NCI-H128 (cell line): ENCODE results near the gene NAXD.
A peak's percentile ranks its signal among the peaks of the same experiment; 100 is the strongest.
"Not testable (repeated sequence)": the region's sequence is repeated elsewhere in the genome, so short reads cannot be mapped to it uniquely, and the experiment has no call there.

Source experiments
- DNase-seq: peaks from one replicate; lab custom pipeline; 2025; ENCODE audit not compliant: unreplicated experiment; lab: John Stamatoyannopoulos, UW

Gene NAXD

DNA sequence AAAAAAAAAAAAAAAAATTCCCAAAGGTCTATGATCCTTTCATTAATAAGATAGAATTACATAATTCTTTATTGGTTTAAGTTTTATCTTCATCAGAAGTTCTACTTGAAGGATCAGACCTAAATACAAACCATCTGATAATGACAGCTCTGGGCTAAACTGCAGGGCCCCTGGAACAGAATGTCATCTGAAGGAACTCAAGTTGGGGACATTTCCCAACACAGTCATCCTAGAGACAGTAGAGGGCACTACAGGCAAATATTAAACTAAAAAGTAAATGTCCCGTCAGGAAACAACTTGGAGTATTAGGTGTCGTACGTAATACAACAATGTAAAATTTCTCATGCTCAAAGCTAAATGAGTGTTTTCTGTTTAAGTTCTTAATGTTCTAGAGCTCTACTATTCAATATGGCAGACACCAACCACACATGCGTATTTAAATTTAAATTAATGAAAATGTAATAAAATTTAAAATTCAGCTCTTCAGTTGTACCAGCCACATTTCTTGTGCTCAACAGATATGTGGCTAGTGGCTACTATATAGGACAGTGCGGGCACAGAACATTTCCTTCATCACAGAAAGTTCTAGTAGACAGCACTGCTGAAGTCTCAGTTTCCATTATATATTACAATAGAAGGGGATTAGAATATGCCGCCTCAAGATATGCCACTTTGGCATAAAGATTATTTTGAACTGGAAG, 21.8 kb upstream of the NAXD start:
- DNase-seq, result peak; percentile 21

DNA sequence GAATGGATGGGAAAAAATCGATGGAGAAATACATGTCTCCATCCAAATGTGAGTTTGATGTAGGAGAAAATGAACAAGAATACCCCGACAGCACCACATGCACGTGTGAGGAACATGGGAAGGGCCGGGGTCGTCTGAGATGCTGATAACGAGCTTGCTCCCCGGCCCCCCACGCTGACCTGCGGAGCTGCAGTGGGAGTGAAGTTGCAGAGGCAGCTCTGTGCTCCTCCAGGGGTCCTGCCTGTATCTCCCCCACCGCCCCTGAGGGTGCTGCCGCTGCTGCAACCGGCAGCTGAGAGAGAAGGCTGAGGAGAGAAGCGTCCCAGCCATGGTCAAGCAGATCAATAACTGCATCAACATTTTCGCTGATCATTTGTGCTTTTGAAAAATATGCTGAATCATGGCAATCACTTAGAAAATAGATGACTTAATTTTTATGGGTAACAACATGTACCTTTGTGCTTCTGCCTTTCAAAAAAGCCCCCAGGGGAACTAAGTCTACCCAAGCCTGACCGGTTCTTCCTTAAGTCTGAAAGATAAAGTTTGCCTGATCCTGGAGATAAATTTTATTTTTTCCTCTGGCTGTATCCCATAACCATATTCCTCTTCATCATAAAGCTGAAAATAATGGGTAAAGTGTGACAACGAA, 18.2 kb upstream of the NAXD start:
- DNase-seq, result no peak

DNA sequence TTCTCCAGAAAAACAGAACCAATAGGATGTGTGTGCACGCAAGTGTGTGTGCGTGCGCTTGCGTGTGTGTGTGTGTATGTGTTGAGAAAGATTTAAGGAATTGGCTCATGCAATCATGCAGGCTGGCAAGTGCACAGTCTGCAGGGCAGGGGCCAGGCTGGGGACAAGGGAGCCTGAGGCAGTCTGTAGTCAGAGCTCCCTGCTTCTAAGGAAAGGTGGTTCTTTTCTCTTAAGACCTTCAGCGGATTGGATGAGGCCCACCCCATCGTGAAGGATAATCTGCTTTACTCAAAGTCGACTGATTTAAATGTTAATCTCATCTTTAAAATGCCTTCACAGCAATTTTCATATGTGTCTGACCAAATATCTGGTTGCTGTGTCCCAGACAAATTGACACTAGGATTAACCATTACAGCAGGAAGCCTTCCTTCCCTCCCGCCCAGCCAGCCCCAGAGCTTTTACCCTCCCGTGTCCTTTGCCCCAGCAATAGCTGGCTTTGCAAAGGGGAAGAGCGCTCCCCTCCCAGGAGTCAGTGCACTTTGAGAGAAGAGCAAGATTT, 15.0 kb upstream of the NAXD start:
- no peak for DNase-seq

DNA sequence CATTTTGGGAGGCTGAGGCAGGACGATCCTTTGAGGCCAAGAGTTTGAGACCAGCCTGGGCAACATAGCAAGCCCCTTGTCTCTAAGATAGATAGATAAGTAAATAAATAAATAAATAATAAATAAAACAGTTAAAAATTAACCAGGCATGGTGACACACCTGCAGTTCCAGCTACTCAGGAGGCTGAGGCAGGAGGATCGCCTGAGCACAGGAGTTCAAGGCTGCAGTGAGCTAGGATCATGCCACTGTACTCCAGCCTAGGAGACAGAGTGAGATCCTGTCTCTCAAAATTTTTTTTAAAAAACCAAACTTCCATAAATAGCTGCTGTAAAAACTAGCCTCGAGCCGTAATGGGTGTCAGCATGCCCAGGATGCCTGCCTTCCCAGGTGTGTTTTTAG, 14.4 kb upstream of the NAXD start:
- DNase-seq, result no peak

DNA sequence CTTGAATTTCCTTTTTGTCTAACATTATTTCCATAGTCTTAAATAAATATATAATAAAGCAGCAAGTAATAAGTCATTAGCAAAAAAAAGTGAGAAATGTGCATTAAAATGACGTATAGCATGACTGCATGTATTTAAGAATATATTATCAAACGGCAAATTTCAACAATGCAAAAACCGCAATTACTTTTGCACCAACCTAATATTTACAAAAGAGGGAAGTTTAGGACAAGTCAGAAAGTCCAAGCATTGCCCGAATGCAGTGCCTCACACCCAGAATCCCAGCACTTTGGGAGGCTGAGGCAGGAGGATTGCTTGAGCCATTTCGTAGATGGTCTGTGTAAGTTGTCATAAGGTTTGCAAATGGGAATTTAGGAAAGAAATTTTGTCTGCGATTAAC, 10.2 kb upstream of the NAXD start:
- DNase-seq, result no peak

DNA sequence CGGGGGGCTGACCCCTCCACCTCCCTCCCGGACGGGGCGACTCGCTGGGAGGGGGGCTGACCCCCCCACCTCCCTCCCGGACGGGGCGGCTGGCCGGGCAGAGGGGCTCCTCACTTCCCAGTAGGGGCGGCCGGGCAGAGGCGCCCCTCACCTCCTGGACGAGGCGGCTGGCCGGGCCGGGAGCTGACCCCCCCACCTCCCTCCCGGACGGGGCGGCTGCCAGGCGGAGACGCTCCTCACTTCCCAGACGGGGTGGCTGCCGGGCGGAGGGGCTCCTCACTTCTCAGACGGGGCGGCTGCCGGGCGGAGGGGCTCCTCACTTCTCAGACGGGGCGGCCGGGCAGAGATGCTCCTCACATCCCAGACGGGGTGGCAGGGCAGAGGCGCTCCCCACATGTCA, 9.1 kb upstream of the NAXD start:
- DNase-seq, result not testable (repeated sequence)

DNA sequence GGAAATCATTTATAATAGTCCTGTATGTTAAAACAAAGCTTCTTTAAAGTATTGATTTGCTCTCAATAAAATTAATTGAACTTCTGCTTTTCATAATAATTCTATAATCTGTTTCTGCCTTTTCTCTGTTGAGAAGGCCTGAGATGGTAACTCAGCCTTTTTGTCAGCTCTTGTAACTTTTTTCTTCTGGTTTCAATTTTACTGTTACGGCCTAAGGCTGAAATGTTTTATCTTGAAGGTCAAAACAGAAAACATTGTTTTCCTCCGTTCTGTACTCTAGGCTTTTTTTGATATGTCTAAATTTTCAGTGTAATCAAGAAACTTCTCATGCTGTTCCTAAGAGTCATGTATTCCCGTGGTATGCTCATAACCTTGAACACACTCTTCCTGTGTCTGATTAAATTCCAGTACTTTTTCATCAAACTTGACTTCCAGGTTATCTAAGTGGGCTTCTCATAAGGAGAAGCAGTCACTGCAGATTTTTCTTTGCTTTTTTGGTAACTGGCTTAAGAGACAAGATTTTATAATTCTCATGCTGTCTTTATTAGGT, 7.6 kb upstream of the NAXD start:
- DNase-seq, result no peak

DNA sequence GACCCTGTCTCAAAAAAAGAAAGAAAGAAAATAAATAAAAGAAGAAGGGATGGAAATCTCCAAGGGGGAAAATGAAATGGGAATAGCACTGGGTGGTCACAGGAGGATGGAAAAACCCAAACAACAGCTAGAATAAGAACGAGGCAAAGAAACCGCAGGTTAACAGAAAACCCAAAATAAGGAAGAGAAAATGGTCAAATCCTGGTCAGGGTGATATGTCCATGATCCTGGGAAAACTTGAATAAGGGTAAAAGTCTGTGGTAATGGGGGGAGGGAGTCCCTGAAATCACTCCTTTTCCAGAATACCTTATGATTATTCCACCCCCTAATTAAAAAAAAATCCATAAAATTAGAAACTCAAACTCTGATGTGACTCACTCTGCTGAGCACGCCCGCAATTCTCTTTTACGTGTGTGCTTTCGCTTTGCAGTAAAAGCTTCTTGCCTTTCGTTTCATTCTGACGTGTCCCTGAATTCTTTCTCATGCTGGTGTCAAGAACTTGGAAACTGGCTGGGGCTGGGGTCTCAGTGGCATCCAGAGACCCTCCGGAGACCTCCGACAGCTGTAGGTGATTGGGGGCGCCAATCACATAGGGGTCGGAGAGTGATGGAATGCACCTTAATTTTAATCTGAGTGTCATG, 4.3 kb upstream of the NAXD start:
- no peak for DNase-seq

DNA sequence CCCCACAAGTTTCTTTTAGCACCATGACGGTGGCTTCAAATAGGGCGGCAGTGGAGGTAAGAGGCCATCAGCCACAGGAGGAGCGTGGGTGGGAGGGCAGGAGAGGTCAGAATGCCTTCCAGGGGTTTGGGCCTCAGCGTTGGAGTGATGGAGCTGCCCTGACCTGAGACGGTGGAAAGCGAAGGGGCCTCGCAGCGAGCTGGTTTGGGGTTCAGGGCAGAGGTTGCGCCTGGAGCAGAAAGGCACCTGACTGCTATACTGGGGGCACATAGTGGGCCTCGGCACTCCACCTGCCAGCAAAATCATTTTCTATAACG, 382 bp upstream of the NAXD start:
- DNase-seq, result no peak

DNA sequence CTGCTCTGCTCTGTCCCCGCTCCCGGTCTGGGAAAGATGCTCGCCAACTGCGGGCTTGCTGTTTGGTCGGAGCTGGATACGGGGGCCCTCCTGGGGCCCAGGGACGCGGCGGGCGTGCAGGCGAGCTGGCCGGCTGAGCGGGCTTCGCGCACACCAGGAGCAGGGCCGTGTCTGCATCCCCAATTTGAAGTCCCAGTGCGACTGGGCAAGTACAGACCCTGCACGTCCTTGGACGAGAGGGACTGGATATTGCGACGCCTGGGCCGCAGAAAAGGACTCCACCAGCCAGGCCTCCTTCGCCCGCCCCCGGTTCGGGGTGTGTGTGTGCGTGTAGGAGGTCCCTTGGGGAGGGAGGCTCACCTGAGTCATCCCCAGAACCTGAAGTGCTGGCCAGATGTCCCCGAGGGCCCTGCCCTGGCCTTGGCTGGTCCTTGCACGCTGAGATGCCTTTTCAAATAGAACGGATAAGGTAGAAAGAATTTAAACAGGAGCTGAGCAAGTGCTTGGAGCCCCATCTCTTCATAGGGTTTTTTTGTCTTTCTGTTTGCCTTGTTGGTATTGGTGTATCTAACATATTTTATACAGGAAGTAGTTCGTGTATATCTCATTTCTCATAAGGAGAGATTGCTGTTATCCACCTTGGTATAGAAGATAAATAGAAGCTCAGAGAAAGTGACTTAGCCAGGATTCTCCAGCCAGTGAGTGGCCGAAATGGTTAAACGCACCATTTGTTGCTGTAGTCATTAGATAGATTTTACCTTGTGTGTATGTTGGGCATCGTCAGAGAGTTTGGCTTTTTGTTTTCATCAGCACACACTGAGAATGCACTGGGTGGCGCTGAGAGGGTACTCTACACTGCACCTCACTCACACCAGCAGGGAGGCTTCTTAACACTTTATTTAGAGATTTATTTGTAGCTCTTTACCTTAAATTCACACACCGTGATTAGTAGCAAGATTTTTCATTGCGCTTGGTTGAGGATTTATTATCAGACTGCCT, 1.1 kb downstream of the NAXD start:
- DNase-seq, result peak; percentile 8

DNA sequence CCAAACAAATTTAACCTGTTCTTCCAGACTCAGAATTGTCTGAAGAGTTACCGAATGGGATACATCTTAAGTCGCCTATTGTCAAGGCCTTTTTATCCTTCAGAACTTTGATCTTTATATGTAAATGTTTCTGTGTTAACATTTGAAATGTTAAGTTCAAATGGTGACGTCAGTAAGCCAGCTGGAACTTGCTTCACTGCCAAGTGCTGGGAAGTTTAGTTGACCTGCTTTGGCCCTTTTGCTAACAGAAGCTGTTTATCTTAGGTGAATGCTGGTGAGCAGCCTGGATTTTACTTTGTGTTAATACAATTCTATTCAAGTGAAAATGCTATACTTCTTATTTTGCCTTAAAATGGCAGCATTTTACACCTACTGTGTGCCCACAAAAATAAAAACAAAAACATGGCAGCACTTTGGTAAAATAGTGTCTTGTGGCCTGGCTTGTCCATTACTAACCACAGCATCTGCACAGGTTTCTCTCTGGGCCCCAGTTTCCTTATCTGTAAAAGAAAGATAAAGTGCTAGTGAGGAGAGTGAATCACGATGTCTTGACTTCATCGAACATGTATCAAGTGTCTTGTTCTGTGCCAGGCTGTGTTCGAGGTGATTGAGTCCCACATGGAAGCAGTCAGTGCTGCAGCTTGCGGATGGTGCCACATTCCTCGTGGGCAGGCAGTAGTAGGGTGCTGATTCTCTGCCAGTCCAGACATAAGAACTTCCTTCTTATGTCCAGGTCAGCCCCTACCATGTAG, 2.2 kb downstream of the NAXD start:
- DNase-seq, result no peak

DNA sequence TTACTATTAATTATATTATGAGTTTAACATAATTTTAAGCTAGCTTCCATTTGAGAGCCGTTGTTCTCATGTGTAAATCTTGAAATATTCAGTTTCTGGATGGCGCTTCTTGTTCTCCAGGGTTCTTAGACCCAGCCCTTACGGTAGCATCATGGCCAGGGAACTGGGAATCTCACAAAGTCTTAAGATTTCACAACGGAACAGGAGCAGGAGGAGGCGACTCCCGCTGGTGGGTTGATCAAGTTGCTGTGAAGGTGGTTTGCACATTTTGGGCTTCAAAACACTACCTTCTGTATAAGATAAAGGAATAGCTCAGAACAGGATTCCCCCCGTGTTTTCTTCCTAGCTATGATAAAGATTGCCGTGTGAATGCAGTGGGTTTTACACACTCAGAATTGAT, 2.8 kb downstream of the NAXD start:
- DNase-seq, result no peak

DNA sequence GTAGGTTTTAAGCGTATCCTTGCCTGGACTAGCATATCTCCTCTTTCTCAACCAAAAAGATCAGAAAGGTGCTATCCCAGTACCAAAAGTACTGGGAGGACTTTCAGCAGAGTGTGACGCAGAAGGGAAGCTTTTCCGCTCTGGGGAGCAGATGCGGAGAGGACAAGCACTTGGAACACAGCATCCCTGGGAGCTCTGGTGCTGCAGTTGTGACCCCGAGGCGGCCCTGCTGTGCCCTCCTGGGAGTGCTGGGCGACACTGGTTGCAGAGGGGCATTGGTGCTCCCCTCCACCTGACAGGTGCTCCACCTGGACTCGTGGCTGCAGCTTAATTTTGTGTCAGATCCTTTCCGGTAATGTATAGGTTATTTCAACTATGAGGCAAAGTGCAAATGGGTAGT, 3.4 kb downstream of the NAXD start:
- no peak for DNase-seq

DNA sequence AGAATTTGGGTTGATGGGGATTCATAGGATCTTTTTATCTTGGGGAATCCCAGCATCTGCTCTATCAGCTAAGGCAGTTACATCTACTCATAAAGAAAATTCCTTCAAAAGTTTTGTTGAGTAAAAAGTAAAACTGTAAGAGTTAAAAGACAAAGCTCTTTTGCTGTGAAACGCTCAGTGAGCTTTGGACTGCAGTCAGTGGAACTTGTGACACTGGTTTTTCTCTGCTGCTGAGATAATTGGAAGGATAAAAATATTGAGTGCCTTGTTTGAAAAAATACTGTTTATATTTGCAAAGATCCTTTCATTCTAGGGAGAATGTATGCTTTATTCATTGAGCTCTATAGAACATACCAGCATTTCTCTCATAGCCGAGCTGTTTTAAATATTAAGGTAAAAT, 5.3 kb downstream of the NAXD start:
- DNase-seq, result no peak

DNA sequence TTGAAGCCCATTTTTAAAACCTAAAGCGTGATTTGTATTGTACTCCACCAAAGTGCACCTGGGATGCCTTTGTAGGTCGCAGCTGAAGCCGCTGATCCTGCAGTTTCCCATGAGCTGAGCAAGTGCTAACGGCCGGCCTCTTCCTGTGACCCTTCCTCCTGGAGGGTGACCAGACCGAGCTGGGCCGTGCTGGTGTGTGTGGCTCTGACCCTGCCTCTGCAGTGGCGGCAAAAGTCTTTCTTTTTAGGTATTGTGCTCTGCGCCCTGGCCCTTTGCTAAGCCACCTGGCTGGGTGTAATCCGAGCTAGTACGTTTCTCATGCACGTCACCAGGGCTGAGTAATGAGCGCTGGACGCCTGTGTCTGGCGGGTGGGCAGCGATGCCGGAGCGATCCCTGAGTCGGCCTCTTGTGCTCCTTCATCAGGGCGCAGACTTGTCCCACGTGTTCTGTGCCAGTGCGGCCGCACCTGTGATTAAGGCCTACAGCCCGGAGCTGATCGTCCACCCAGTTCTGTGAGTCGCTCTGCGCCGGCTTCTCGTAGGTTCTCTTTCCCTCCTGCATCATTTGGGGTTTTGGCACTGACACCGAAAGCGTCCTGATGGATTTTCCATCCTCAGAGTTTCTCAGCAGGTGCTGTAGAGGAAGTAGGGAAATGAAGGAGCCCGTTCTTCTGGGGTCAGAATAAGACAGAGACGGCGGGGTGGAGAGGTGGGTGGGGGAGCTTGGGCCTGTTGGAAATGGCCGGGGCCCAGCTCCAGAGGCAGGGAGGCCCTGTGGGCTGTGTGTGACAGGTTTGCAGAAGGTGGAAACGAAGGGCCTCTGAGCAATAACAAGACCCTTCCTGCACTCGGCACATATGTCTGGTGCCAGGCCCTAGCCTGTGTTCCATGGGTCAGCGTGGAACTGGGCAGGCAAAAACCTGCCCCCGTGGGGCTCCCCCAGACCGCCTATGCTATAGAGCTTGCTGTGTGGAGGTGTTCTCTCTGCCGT, 9.7 kb downstream of the NAXD start:
- no peak for DNase-seq

DNA sequence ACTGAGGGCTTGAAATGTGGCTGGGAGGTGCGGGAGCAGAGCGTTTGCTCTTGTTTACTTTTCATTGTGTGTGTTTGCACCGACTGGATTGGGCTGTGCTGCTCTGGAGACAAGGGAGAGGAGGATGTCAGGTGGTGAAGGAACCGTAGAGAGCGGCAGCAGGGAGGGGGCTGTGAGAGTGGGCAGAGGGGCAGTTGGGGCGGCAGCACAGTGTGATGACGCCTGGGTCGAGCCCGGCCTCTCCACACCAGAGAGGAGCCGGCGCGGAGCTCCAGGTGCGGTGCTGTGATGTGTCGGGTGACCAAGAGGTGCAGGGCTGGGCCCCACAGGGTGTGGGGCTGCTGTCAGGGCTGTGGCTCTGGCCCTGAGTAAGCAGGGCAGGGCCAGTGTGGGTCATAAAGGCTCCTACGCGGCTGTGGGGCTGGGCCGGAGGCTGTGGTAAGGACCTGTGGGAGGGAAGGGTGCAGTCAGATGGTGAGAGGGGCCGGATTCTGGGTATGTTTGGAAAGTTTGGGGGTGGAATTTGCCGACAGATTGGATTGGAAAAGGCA, 10.5 kb downstream of the NAXD start:
- no peak for DNase-seq

DNA sequence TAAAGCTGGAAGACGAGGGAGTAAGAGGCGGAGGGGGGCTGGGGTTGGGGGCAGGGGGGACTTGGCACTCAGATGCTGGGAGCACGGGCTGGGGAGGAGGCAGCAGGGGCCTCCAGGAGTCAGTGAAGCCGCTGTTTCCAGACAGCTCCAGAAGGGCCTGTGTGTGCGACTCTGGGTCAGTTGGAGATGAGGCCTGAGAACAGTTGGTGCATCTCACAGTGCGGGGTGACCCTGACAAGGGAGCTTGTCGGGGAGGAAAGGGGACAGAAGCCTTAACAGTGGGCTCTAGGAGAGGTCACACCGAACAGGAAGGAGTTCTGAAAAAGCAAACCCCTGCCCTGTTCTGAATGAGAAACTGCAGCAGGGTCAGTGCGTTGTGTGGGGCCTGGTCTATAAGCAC, 11.2 kb downstream of the NAXD start:
- no peak for DNase-seq

DNA sequence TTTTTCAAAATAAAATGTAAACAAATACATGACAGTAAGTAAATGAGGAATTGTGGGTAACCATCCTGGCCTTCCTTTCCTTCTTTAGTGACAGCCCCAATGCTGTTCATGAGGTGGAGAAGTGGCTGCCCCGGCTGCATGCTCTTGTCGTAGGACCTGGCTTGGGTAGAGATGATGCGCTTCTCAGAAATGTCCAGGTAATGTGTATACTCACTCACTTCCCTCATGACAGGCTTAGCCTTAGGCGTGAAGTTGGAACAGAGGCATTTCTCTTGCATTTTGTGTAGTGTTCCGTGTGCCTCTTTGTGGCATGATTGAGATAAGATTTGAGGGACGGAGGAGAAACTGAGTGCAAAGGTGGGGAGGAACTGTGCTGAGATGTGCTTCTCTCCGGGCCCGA, 12.0 kb downstream of the NAXD start:
- no peak for DNase-seq
